ENCODE measurements around the gene TSPAN4. TPM values are rescaled to one million over a fixed set of nuclear protein-coding genes. Genes with fewer than 3 reads are reported as not detected.

TSPAN4 gene
- total RNA-seq, 1 donor from 2014 or later = 40.2 TPM

- Mint-ChIP-seq H3K27me3 (ENCODE audit: low read depth) (no peaks in the 10 kb centered on the region), H3K9me3 (no peaks in the 10 kb centered on the region), H3K4me1 (peaks cover 27% of the 10 kb centered on the region), H3K27ac (ENCODE audit: unreplicated experiment) (peak overlapping the region; percentile 57), H3K4me3 (peak overlapping the region; percentile 97), H3K36me3 (ENCODE audit: low read depth) (peaks cover 5% of the 10 kb centered on the region)
- no peak for DNase-seq (ENCODE audit: low read depth, low spot score)
- TF ChIP-seq CTCF (conservative IDR thresholded peaks at IDR 0.05) = peak; percentile 19
These were observed 32.5 kb upstream of the TSPAN4 start for GRCh38 chr11:810040-810567.

DNA sequence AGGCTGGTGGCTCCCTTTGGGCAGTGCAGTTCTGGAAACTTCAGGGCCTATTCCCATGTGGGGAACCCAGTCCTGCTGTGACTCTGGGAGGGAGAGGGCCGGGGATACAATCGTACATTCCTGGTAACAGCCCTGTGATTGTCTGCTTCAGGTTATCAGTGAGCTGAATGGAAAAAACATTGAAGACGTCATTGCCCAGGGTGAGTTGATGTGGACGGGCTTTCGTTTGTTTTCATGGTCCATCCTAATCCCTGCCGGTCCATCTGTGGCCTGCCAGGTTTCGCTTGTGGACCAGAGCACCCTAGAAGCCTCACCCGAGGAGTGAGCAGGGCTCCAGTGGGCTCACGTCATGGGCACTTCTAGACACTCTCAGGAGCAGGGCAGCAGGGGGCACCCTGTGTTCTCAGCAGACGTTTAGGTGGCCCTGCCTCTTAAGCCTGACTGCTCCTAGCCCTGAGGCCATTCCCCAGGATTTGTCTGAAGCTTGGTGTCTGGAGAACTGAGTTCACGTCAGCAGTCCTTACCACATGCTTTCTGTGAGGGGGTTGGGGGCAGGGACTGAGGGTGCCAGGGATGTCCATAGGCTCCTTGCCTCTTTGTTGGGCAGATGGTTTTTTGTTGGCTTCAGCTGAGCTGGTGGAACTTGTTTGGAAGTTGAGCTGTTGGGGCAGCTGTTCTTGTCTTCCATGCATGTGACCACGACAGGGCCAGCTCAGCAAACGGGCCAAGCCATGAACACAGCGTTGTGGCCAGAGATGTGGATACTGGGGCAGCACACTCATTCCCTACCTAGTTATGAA lies 31.0 kb upstream of the TSPAN4 start:
- Mint-ChIP-seq H3K9me3 (no peaks in the 10 kb centered on the region), H3K27me3 (ENCODE audit: low read depth) (no peaks in the 10 kb centered on the region), H3K36me3 (ENCODE audit: low read depth) (peaks cover 5% of the 10 kb centered on the region), H3K4me1 (peaks cover 27% of the 10 kb centered on the region), H3K4me3 (peak overlapping the region; percentile 89), H3K27ac (ENCODE audit: unreplicated experiment) (no peak overlapping the region)
- no peak for DNase-seq (ENCODE audit: low read depth, low spot score)
- no peak for TF ChIP-seq CTCF (conservative IDR thresholded peaks at IDR 0.05)

- H3K36me3 Mint-ChIP-seq (ENCODE audit: low read depth) = peaks cover 5% of the 10 kb centered on the region
- peaks cover 27% of the 10 kb centered on the region for H3K4me1 Mint-ChIP-seq
- H3K27ac Mint-ChIP-seq (ENCODE audit: unreplicated experiment) = no peak overlapping the region
- no peaks in the 10 kb centered on the region for H3K9me3 Mint-ChIP-seq
- no peak for DNase-seq (ENCODE audit: low read depth, low spot score)
- peak overlapping the region; percentile 89 for H3K4me3 Mint-ChIP-seq
- no peak for TF ChIP-seq CTCF (conservative IDR thresholded peaks at IDR 0.05)
- no peaks in the 10 kb centered on the region for H3K27me3 Mint-ChIP-seq (ENCODE audit: low read depth)
These were observed 30.3 kb upstream of the TSPAN4 start for GRCh38 chr11:812390-812789.

- Mint-ChIP-seq H3K36me3 (ENCODE audit: low read depth) (peaks cover 5% of the 10 kb centered on the region), H3K27ac (ENCODE audit: unreplicated experiment) (no peak overlapping the region), H3K9me3 (no peaks in the 10 kb centered on the region), H3K4me1 (peaks cover 23% of the 10 kb centered on the region), H3K27me3 (ENCODE audit: low read depth) (no peaks in the 10 kb centered on the region), H3K4me3 (peak overlapping the region; percentile 89)
- DNase-seq (ENCODE audit: low read depth, low spot score) = no peak
- TF ChIP-seq CTCF (conservative IDR thresholded peaks at IDR 0.05) = no peak
These were observed 29.6 kb upstream of the TSPAN4 start for GRCh38 chr11:813072-813455.

DNA sequence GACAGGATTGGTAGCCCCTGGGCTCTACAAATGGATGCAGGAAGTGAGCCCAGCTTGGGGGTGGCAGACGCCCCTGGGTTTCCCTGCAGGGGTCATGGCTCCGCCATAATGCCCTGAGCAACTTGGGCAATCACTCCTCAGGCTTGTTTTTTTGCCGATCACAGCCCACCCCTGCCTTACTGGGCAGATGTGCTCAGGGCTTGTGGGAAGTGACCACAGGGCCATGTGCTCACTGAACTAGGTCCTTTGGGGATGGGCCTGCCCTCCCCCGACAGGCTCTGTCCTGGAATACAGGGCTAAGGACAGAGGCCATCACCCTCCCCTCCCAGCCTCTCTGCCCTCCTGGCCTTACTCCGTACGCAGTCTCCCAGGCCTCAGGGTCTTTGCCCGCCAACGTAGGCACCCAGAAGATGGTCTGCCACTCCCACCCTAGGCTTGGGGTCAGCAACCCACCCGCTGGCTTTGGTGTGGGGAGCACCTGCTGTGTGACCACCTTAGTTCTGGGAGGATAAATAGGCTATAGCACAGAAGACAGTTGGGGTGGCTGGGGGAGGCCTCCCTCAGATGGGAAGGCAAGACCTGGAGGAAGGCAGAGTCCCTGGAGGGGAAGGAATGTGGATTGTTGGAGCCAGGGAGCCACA lies 29.1 kb upstream of the TSPAN4 start:
- Mint-ChIP-seq H3K27me3 (ENCODE audit: low read depth) (no peaks in the 10 kb centered on the region), H3K4me1 (peaks cover 20% of the 10 kb centered on the region), H3K36me3 (ENCODE audit: low read depth) (peaks cover 5% of the 10 kb centered on the region), H3K27ac (ENCODE audit: unreplicated experiment) (no peak overlapping the region), H3K4me3 (peak overlapping the region; percentile 15), H3K9me3 (no peaks in the 10 kb centered on the region)
- TF ChIP-seq CTCF (conservative IDR thresholded peaks at IDR 0.05) = no peak
- DNase-seq (ENCODE audit: low read depth, low spot score) = no peak
